ENCODE results near the gene PUM2.

Gene PUM2

GRCh38 chr2:20363578-20363977 lies 12.9 kb upstream of the PUM2 start:
- no peak for TF ChIP-seq CTCF (IDR thresholded peaks at IDR 0.05)

- no peak for TF ChIP-seq CTCF (IDR thresholded peaks at IDR 0.05)
These were observed 12.2 kb upstream of the PUM2 start for GRCh38 chr2:20362701-20363435.

- no peak for TF ChIP-seq CTCF (IDR thresholded peaks at IDR 0.05)
These were observed 11.2 kb upstream of the PUM2 start for GRCh38 chr2:20361893-20362292.

- TF ChIP-seq CTCF (IDR thresholded peaks at IDR 0.05) = no peak
These were observed 8.5 kb upstream of the PUM2 start for GRCh38 chr2:20359096-20359495.

GRCh38 chr2:20357638-20358389 lies 7.2 kb upstream of the PUM2 start:
- TF ChIP-seq CTCF (IDR thresholded peaks at IDR 0.05) = no peak

GRCh38 chr2:20356042-20356441 lies 5.4 kb upstream of the PUM2 start:
- no peak for TF ChIP-seq CTCF (IDR thresholded peaks at IDR 0.05)

- no peak for TF ChIP-seq CTCF (IDR thresholded peaks at IDR 0.05)
These were observed 4.5 kb upstream of the PUM2 start for GRCh38 chr2:20355131-20355530.
